Ishikawa (cell line): ENCODE measurements around the gene ADK.

Experiments
- CEBPB ChIP-seq: IDR thresholded peaks from 2 replicates; pipeline ENCODE4 v1.6.1; 2012
- CREB1 ChIP-seq: IDR thresholded peaks from 2 replicates; pipeline ENCODE4 v1.6.1; 2012; ENCODE audit warnings: low read depth
- EP300 ChIP-seq: IDR thresholded peaks from 2 replicates; pipeline ENCODE4 v1.6.1; 2012; ENCODE audit warnings: borderline replicate concordance
- RAD21 ChIP-seq: IDR thresholded peaks from 2 replicates; pipeline ENCODE4 v1.6.1; 2012; ENCODE audit warnings: low read depth
- TAF1 ChIP-seq: IDR thresholded peaks from 2 replicates; pipeline ENCODE4 v1.6.1; 2012; ENCODE audit warnings: low read depth, mild to moderate bottlenecking
- TCF12 ChIP-seq: IDR thresholded peaks from 2 replicates; pipeline ENCODE4 v1.6.1; 2012; ENCODE audit warnings: low read depth
- ZBTB7A ChIP-seq: IDR thresholded peaks from 2 replicates; pipeline ENCODE4 v1.6.1; 2012; ENCODE audit warnings: low read depth
- TF ChIP-seq, protein P1 (sequence below): IDR thresholded peaks from 2 replicates; pipeline ENCODE4 v1.6.1; 2012; ENCODE audit warnings: low read depth, mild to moderate bottlenecking
- TF ChIP-seq, protein P2 (sequence below): IDR thresholded peaks from 2 replicates; pipeline ENCODE4 v1.6.1; 2012

DNA sequence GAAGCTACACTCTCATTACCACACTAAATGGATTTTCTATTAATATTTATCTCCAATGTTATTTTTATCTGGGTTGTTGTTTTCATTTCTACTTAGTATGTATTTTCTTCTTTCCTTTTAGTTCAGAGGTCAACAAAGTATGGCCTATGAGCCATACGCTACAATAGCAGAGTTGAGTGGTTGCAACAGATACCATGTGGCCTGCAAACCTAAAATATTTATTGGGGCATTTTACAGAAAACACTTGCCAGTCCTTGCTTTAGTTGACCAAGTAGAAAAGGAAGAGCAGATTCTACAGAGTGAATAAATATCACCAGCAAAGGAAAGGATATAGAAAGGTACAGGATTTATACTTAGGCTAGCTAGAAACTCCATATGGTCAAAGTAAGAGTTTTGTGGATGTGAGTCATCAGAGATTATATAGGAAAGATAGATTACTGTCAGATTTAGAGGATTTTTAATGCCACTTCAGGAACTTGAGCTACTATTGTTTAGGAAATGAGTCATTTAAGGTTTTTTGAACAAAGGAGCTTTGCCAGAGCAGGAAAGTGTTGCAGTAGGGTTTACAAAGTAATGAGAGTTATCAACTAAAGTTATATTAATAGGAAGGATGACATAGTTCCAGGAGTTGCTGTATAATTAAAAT lies 352.1 kb downstream of the ADK start:
- no peak for TF ChIP-seq RAD21
- no peak for TF ChIP-seq CEBPB
- no peak for TF ChIP-seq TAF1
- no peak for TF ChIP-seq ZBTB7A
- TF ChIP-seq, protein P1, sequence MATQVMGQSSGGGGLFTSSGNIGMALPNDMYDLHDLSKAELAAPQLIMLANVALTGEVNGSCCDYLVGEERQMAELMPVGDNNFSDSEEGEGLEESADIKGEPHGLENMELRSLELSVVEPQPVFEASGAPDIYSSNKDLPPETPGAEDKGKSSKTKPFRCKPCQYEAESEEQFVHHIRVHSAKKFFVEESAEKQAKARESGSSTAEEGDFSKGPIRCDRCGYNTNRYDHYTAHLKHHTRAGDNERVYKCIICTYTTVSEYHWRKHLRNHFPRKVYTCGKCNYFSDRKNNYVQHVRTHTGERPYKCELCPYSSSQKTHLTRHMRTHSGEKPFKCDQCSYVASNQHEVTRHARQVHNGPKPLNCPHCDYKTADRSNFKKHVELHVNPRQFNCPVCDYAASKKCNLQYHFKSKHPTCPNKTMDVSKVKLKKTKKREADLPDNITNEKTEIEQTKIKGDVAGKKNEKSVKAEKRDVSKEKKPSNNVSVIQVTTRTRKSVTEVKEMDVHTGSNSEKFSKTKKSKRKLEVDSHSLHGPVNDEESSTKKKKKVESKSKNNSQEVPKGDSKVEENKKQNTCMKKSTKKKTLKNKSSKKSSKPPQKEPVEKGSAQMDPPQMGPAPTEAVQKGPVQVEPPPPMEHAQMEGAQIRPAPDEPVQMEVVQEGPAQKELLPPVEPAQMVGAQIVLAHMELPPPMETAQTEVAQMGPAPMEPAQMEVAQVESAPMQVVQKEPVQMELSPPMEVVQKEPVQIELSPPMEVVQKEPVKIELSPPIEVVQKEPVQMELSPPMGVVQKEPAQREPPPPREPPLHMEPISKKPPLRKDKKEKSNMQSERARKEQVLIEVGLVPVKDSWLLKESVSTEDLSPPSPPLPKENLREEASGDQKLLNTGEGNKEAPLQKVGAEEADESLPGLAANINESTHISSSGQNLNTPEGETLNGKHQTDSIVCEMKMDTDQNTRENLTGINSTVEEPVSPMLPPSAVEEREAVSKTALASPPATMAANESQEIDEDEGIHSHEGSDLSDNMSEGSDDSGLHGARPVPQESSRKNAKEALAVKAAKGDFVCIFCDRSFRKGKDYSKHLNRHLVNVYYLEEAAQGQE = no peak
- TF ChIP-seq TCF12 = no peak
- no peak; the same call in 1 of the 2 replicates for TF ChIP-seq EP300
- no peak for TF ChIP-seq CREB1
- TF ChIP-seq, protein P2, sequence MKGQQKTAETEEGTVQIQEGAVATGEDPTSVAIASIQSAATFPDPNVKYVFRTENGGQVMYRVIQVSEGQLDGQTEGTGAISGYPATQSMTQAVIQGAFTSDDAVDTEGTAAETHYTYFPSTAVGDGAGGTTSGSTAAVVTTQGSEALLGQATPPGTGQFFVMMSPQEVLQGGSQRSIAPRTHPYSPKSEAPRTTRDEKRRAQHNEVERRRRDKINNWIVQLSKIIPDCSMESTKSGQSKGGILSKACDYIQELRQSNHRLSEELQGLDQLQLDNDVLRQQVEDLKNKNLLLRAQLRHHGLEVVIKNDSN = no peak
